ENCODE results near the gene DNA2. TPM values are rescaled to one million over a fixed set of nuclear protein-coding genes. Genes with fewer than 3 reads are reported as not detected.

DNA2 gene
- total RNA-seq, 3 donors from 2014 or later: 2.8 to 6.6 (median 3.4) TPM

GRCh38 chr10:68364101-68364886 lies 107.5 kb downstream of the DNA2 start:
- no peak for DNase-seq (ENCODE audit: low spot score in 2 of 2)
- Histone ChIP-seq H3K27me3 (no peaks in the 10 kb centered on the region), H3K36me3 (no peaks in the 10 kb centered on the region), H3K4me3 (no peak overlapping the region), H3K27ac (no peak overlapping the region), H3K9me3 (no peaks in the 10 kb centered on the region), H3K4me1 (no peaks in the 10 kb centered on the region)
- TF ChIP-seq, protein P1, sequence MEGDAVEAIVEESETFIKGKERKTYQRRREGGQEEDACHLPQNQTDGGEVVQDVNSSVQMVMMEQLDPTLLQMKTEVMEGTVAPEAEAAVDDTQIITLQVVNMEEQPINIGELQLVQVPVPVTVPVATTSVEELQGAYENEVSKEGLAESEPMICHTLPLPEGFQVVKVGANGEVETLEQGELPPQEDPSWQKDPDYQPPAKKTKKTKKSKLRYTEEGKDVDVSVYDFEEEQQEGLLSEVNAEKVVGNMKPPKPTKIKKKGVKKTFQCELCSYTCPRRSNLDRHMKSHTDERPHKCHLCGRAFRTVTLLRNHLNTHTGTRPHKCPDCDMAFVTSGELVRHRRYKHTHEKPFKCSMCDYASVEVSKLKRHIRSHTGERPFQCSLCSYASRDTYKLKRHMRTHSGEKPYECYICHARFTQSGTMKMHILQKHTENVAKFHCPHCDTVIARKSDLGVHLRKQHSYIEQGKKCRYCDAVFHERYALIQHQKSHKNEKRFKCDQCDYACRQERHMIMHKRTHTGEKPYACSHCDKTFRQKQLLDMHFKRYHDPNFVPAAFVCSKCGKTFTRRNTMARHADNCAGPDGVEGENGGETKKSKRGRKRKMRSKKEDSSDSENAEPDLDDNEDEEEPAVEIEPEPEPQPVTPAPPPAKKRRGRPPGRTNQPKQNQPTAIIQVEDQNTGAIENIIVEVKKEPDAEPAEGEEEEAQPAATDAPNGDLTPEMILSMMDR (IDR thresholded peaks at IDR 0.05): no peak
- TF ChIP-seq POLR2AphosphoS5 (IDR thresholded peaks at IDR 0.05) (no peak), POLR2A (IDR thresholded peaks at IDR 0.05) (no peak)
- intact Hi-C loops (cut with DNase I; ENCODE audit: low total_unique reads): no loop called here

Other genes starting within 250 kb of the DNA2 start
- under 1 TPM in 1 of 3 donors, not detected in 2; 0.64 TPM for gene ATOH7, start 239.9 kb downstream of the DNA2 start, total RNA-seq
- 10 to 100 TPM; 57.9 to 65.9 (median 65.3) TPM for gene HNRNPH3, start 139.9 kb downstream of the DNA2 start, total RNA-seq
- 10 to 100 TPM in 1 of 3 donors, 1 to 10 TPM in 2; 5.9 to 16.2 (median 7.2) TPM for gene PBLD, start 139.0 kb downstream of the DNA2 start, total RNA-seq
- gene RUFY2, start 64.7 kb downstream of the DNA2 start, total RNA-seq: 10 to 100 TPM; 20.5 to 47.0 (median 31.1) TPM
- 10 to 100 TPM; 18.7 to 27.0 (median 20.6) TPM for gene SLC25A16, start 55.5 kb upstream of the DNA2 start, total RNA-seq
- gene TET1, start 88.4 kb upstream of the DNA2 start, total RNA-seq: 10 to 100 TPM in 1 of 3 donors, 1 to 10 TPM in 2; 6.9 to 12.8 (median 6.9) TPM
- gene CCAR1, start 249.3 kb upstream of the DNA2 start, total RNA-seq: 10 to 100 TPM; 60.6 to 91.9 (median 70.8) TPM

All from breast epithelium (tissue), 4 donors.